Caco-2 (cell line): ENCODE measurements around the gene KIAA1671. TPM values are rescaled to one million over a fixed set of nuclear protein-coding genes. Genes with fewer than 3 reads are reported as not detected.

Source experiments
- BruUV-seq: library from RNA; stranded (reverse); fragments of 400-500 nt; replicated peaks from 2 replicates; lab custom pipeline; 2021; lab: Mats Ljungman, UMichigan
- CTCF ChIA-PET: fragments of 300-600 bp; sonication (Branson Sonifier 250); formaldehyde crosslinking; loops from one replicate; lab custom pipeline; 2022; ENCODE audit warnings: antibody characterized with exemption; lab: Charles Lee
- POLR2A ChIA-PET: fragments of 300-600 bp; sonication (Branson Sonifier 250); formaldehyde crosslinking; loops from one replicate; lab custom pipeline; 2022; ENCODE audit warnings: antibody characterized with exemption; lab: Charles Lee
- DNase-seq, 2 experiments: peaks; one replicate each; pipeline versions ENCODE4 v3.0.0 to v3.0.0-alpha.2; 2020 to 2022
- H3K27me3 ChIP-seq: replicated peaks from 2 replicates; pipeline ENCODE4 v1.6.0; 2011; ENCODE audit warnings: low read length; ENCODE audit not compliant: control insufficient read depth, insufficient read depth
- H3K36me3 ChIP-seq: 2 replicates; pipeline ENCODE4 v1.5.1; 2011; ENCODE audit warnings: low read length; ENCODE audit not compliant: control insufficient read depth, insufficient read depth
- H3K4me1 ChIP-seq: fragments of 250-450 bp; sonication (Bioruptor Pico); 2 replicates; pipeline ENCODE4 v1.5.1; 2020; ENCODE audit warnings: mild to moderate bottlenecking
- H3K4me3 ChIP-seq: 2 replicates; pipeline ENCODE4 v1.5.1; 2011; ENCODE audit warnings: low read depth, mild to moderate bottlenecking, control low read depth, low read length
- H3K9me3 ChIP-seq: fragments of 250-450 bp; sonication (Bioruptor Pico); 2 replicates; pipeline ENCODE4 v1.5.1; 2020; ENCODE audit warnings: mild to moderate bottlenecking, moderate library complexity
- H3K27ac Mint-ChIP-seq: one replicate; pipeline ENCODE4 v1.8.0; 2022; ENCODE audit warnings: mixed read lengths; ENCODE audit not compliant: unreplicated experiment
- H3K27me3 Mint-ChIP-seq: one replicate; pipeline ENCODE4 v1.8.0; 2022; ENCODE audit warnings: mixed read lengths; ENCODE audit not compliant: insufficient read depth, unreplicated experiment
- H3K36me3 Mint-ChIP-seq: one replicate; pipeline ENCODE4 v1.8.0; 2022; ENCODE audit warnings: mild to moderate bottlenecking, mixed read lengths; ENCODE audit not compliant: insufficient read depth, unreplicated experiment
- H3K4me1 Mint-ChIP-seq: one replicate; pipeline ENCODE4 v1.8.0; 2022; ENCODE audit warnings: low read depth, mixed read lengths; ENCODE audit not compliant: unreplicated experiment
- H3K4me3 Mint-ChIP-seq: one replicate; pipeline ENCODE4 v1.8.0; 2022; ENCODE audit warnings: mild to moderate bottlenecking, moderate library complexity, mixed read lengths; ENCODE audit not compliant: unreplicated experiment
- H3K9me3 Mint-ChIP-seq: one replicate; pipeline ENCODE4 v1.8.0; 2022; ENCODE audit warnings: mixed read lengths; ENCODE audit not compliant: unreplicated experiment
- CTCF ChIP-seq, 2 experiments: fragments of 200-600 bp in 1 of 2; IDR thresholded peaks; 1 replicate in 1 of 2; 2 replicates in 1 of 2; pipeline versions ENCODE4 v1.5.1 to v1.8.0; 2011 to 2022; ENCODE audit warnings: antibody characterized with exemption in 1 of 2, control low read depth in 1 of 2, inconsistent platforms in 1 of 2, low read depth in 1 of 2, low read length in 1 of 2, mild to moderate bottlenecking in 1 of 2, moderate library complexity in 1 of 2; ENCODE audit not compliant: insufficient read depth in 1 of 2, severe bottlenecking in 1 of 2, unreplicated experiment in 1 of 2
- intact Hi-C: fragments of 100-400 bp; cut with micrococcal nuclease; formaldehyde crosslinking; loops from one replicate; pipeline ENCODE4 v1.10.0; 2022; ENCODE audit not compliant: unreplicated experiment
- total RNA-seq: library from RNA; stranded (reverse); gene quantifications from 2 replicates; pipeline ENCODE4 v1.2.3, GENCODE V29; 2022

KIAA1671 gene
- total RNA-seq, 1 experiment from 2014 or later = 28.6 TPM

GRCh38 chr22:25154667-25154999 lies 202.1 kb downstream of the KIAA1671 start:
- H3K4me3 Mint-ChIP-seq = no peak overlapping the region
- DNase-seq = no peak
- POLR2A ChIA-PET = no interaction called here
- H3K9me3 ChIP-seq = no peaks in the 10 kb centered on the region
- H3K27me3 Mint-ChIP-seq = no peaks in the 10 kb centered on the region
- H3K4me1 Mint-ChIP-seq = no peaks in the 10 kb centered on the region
- no peak overlapping the region for H3K27ac Mint-ChIP-seq
- BruUV-seq = no TSS peak
- no peaks in the 10 kb centered on the region for H3K36me3 ChIP-seq
- CTCF ChIA-PET = interaction anchor here (1.0 to 1.2 kb wide), 2 partner anchors 43 to 73 kb away, joined by 4 read pairs; no protein-coding TSS in a partner anchor
- H3K4me3 ChIP-seq = no peak overlapping the region
- no peak for TF ChIP-seq CTCF (IDR thresholded peaks at IDR 0.05; ENCODE audit: insufficient read depth in 1 of 2, low read depth in 1 of 2, low read length in 1 of 2, severe bottlenecking in 1 of 2, unreplicated experiment in 1 of 2)
- H3K27me3 ChIP-seq = no peaks in the 10 kb centered on the region
- H3K4me1 ChIP-seq = no peaks in the 10 kb centered on the region
- no peaks in the 10 kb centered on the region for H3K9me3 Mint-ChIP-seq
- H3K36me3 Mint-ChIP-seq = peaks cover 2% of the 10 kb centered on the region
- intact Hi-C loops = no loop called here

- no TSS peak for BruUV-seq
- intact Hi-C loops = no loop called here
- Mint-ChIP-seq H3K9me3 (no peaks in the 10 kb centered on the region), H3K4me3 (no peak overlapping the region), H3K4me1 (no peaks in the 10 kb centered on the region), H3K36me3 (no peaks in the 10 kb centered on the region), H3K27me3 (no peaks in the 10 kb centered on the region), H3K27ac (no peak overlapping the region)
- CTCF ChIA-PET = no interaction called here
- no peaks in the 10 kb centered on the region for H3K4me1 ChIP-seq
- DNase-seq = no peak
- no peaks in the 10 kb centered on the region for H3K27me3 ChIP-seq
- POLR2A ChIA-PET = no interaction called here
- TF ChIP-seq CTCF (IDR thresholded peaks at IDR 0.05; ENCODE audit: insufficient read depth in 1 of 2, low read depth in 1 of 2, low read length in 1 of 2, severe bottlenecking in 1 of 2, unreplicated experiment in 1 of 2) = no peak
- no peaks in the 10 kb centered on the region for H3K9me3 ChIP-seq
- no peak overlapping the region for H3K4me3 ChIP-seq
- H3K36me3 ChIP-seq = no peaks in the 10 kb centered on the region
Measured at GRCh38 chr22:25156736-25157135, 204.2 kb downstream of the KIAA1671 start.

GRCh38 chr22:25159028-25159427 lies 206.5 kb downstream of the KIAA1671 start:
- Mint-ChIP-seq H3K4me3 (no peak overlapping the region), H3K36me3 (no peaks in the 10 kb centered on the region), H3K9me3 (no peaks in the 10 kb centered on the region), H3K4me1 (no peaks in the 10 kb centered on the region), H3K27ac (no peak overlapping the region), H3K27me3 (no peaks in the 10 kb centered on the region)
- BruUV-seq = no TSS peak
- POLR2A ChIA-PET = no interaction called here
- intact Hi-C loops = no loop called here
- CTCF ChIA-PET = no interaction called here
- Histone ChIP-seq H3K36me3 (no peaks in the 10 kb centered on the region), H3K4me3 (no peak overlapping the region), H3K9me3 (no peaks in the 10 kb centered on the region), H3K4me1 (no peaks in the 10 kb centered on the region), H3K27me3 (no peaks in the 10 kb centered on the region)
- TF ChIP-seq CTCF (IDR thresholded peaks at IDR 0.05; ENCODE audit: insufficient read depth in 1 of 2, low read depth in 1 of 2, low read length in 1 of 2, severe bottlenecking in 1 of 2, unreplicated experiment in 1 of 2) = no peak
- DNase-seq = no peak
